Putamen (tissue), 1 donor: ENCODE measurements around the gene FUT8.
"Not testable (repeated sequence)": the region's sequence is repeated elsewhere in the genome, so short reads cannot be mapped to it uniquely, and the experiment has no call there.

Experiments used
- DNase-seq: peaks from one replicate; pipeline ENCODE4 v3.0.0-alpha.2; 2016; ENCODE audit warnings: low spot score

FUT8 gene

DNA sequence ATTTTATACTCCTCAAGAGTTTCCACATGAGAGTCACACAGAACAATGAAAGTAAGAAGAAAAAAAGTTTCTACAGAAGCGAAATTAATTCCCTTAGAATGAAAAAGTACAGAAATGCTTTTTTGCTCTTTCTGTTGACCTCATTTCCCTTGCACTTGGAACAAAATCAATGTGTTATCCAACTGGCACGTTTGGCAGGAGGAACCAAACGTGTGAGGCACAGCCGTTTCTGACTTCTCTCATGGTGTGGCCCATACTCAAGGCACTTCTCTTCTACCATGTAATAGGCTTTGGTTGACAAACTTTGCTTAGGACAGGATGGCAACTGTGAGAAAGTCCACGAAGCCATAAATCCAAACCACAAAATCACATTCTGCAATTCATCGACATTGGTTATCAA is 297.0 kb downstream of the FUT8 start:
- DNase-seq = no peak

DNA sequence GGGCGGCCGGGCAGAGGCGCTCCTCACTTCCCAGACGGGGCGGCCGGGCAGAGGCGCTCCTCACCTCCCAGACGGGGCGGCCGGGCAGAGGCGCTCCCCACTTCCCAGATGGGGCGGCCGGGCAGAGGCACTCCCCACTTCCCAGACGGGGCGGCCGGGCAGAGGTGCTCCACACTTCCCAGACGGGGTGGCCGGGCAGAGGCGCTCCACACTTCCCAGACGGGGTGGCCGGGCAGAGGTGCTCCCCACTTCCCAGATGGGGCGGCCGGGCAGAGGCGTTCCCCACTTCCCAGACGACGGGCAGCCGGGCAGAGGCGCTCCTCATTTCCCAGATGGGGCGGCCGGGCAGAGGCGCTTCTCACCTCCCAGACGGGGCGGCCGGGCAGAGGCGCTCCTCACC is 304.3 kb downstream of the FUT8 start:
- not testable (repeated sequence) for DNase-seq

- not testable (repeated sequence) for DNase-seq
These were observed 304.9 kb downstream of the FUT8 start for GRCh38 chr14:65717384-65717915.

- no peak for DNase-seq
These were observed 306.1 kb downstream of the FUT8 start for GRCh38 chr14:65718629-65719028.

GRCh38 chr14:65720171-65720570 is 307.6 kb downstream of the FUT8 start:
- DNase-seq = no peak

DNA sequence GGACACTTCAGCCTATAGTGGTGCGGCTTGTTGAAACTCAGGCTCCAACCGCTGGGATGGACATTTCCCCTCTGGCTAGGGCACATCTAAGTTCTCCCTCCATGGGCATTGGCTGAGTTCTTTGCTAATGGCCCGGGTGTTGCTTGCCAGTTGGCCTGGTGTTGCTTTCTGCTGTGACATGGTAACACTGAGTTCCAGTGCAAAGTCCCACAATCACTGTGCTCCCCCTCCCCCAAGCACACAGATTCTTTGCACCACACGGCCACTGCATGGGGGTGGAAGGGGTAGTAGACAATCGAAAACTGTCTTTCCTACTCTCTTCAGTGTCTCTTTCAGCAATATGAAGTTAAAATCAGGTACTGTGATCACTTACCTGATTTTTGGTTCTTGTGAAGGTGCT is 308.2 kb downstream of the FUT8 start:
- DNase-seq = no peak

DNA sequence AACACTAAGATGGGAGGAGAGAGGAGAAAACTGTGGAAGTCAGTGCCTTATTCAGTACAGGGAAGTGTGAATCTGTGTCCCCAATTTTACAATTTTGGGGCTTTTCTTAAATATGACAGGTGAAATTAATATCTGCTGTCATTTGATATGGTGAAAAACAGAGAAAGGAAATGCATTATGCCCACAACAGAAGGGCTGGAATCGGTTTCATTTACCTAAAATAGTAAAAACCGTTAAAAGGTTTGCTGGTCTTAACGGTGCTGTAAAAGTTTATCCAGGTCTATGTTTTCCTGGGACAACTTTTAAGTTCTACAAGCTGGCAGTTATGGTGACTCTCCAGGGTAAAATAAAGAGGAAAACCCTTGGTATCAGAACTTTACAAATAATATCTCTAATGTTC is 310.8 kb downstream of the FUT8 start:
- no peak for DNase-seq

- no peak for DNase-seq
These were observed 316.1 kb downstream of the FUT8 start for GRCh38 chr14:65728604-65729003.

DNA sequence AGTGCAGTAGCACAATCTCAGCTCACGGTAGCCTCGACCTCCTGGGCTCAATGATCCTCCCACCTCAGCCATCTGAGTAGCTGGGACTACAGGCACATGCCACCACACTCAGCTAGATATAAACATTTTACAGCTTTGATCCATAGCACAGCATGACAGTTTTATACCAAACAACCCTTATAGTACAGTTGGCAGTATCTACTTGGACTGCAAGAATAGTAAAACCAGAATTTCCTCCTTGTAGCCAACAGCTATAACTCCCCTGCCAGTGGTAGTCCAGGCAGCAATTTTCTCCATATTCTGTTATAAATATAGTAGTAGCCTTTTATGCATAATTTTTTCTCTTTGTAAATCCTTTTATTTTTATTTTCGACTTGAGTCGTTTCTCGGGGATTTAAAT is 317.0 kb downstream of the FUT8 start:
- no peak for DNase-seq

DNA sequence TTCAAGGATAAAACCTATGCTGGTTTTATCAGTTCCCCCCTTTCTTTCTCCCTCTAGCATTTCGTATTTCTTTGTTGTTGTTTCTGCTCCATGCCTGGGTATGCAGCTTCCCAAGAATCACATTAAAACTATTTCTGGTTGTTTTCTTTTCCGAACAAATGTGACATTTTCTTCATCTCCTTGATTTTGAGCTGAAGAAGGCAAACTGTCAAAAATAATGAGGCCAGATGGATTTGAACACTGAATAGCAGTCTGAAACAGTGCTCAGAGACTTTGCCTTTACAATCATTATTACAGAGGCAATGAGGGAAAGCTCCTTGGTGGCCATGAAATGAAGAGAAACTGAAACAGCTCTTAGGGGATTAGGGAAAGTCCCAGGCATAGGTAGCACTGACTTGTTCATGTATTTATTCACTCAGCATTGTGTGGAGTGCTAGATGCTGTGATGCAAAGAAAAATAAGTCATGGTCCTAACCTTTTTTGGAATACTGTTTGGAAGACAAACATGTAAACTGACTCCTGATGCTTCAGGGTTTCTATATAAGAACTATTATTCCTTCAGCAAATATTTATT is 319.5 kb downstream of the FUT8 start:
- DNase-seq = no peak

GRCh38 chr14:65738339-65738738 is 325.8 kb downstream of the FUT8 start:
- no peak for DNase-seq

- no peak for DNase-seq
These were observed 333.1 kb downstream of the FUT8 start for GRCh38 chr14:65745396-65746190.

GRCh38 chr14:65748796-65749195 is 336.3 kb downstream of the FUT8 start:
- DNase-seq = no peak

DNA sequence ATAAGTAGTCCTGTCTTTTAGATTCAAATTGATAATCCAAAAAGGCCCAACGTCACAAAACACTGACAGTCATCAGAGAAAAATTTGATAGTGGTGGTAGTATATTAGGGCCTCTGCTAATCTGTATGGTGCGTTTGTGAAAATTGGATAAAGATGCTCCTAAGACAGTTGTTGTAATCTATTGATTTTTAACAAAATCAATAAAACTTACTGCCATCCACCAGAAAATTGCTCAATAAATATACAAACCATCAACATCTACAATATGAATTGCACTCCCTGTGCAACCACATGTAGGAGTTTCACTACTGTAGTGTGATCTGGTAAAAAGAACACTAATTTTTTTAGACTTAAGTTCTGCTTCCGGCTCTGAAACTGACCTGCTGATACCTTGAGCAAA is 336.8 kb downstream of the FUT8 start:
- no peak for DNase-seq

- DNase-seq = no peak
These were observed 338.4 kb downstream of the FUT8 start for GRCh38 chr14:65750906-65751305.

DNA sequence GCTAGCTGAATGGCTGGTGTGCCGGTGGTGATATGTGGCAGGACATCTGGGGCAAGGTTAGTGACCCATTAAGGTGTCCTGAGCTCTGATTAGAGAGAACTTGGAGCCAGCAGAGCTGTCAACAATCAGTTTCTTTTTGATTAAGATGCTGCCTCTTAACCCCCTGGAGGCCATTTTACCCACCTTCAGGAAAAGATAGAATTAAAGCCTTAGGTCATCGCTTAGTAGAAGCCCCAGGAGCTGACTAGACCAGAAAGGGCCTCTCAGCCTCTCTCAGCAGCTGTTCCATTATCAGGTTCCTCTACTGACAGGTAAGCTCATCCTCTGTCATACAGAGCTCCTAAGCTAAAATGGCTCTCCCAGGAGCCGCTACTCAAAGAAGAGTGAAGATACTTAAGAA is 339.0 kb downstream of the FUT8 start:
- DNase-seq = no peak

DNA sequence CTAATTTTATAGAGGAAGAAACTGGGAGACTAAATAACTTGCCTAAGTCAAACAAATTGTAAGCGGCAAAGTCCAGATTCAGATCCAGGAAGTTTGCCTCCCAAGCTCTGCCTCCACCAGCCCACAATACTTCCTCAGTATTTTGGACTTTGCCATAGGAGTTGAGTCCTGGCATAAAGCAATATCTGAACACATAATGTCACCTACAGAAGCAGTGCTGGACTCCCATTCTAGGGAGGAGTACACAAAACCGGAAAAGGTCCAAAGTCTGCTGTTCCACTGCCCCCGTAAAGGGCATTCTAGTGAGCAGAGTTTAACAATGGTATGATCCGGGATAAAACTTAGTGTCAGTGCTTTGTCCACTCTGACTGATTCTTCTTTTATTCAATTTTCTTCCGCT is 340.5 kb downstream of the FUT8 start:
- no peak for DNase-seq

DNA sequence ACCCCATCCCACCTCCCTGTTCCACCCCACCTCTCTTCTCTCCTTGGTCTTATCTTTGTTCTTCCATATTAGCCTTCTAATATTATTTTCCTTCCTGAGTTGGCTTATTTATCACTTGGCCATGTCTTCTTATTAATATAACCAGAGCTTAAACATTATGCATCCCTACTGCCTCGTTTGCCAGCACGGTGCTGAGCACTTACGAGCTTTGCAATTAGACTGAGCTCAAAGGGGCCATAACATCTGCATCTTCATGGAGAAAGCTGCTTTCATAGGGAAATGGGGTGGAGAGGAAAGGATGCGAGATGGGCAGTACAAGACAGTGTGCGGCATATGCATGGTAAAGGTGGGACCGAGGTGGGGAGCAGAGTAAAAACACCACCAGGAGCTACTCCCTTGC is 342.8 kb downstream of the FUT8 start:
- no peak for DNase-seq

GRCh38 chr14:65756880-65757279 is 344.4 kb downstream of the FUT8 start:
- DNase-seq = no peak

DNA sequence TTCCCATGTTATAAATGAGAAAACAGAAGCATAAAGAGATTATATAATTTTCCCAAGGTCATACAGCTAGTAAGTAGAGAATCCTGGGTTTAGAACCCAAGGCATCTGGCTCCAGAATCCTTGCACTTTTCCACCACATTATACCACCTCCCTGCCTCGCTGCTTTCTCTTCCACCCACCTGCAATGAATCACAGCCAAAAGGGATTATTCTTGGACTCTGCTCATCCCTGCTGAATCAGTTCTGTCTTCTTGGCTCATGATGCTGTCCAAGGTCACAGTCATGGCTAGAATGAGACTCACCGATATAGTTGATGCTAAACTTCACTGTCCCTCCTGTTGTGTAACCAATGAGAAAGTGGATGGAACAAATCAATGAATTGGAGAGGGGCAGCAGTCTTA is 356.6 kb downstream of the FUT8 start:
- peak; percentile 26 for DNase-seq

GRCh38 chr14:65770681-65771080 is 358.2 kb downstream of the FUT8 start:
- no peak for DNase-seq

DNA sequence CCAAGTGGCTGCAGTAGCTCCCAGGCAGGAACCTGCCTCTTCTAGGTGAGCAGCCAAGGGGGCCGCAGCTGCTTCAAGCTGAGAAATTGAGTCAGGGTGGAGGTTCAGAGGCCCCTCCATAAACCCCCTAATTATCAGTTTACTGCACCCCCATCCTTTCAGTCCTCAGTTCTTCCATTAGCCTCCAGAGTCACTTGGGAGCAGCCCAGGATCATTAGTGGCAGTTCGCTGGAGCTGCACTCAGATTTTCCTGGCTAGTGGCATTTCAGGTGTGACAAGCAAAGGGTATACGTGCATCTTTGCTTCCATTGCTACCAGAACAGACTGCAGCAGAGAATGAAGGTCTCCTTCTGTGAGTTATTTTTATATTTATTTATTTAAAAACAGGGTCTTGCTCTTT is 358.7 kb downstream of the FUT8 start:
- no peak for DNase-seq

DNA sequence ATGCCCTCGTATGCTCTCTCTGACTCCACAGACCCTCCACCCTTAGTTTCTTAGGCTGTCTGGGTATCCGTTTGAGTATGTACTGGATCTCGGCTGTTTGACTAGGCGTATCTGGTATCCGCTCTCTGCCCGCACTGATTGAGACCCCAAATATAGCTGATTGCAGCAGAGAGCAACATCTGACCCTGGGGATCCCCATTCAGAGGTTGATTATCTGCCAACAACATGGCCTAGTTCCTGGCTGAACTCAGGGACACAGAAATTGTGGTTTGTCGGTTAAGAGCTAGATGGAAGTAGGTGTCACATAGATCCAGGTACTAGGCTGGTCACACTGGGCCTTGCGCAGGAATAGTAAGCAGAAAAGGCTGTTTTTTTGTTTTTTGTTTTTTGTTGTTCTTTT is 359.9 kb downstream of the FUT8 start:
- no peak for DNase-seq
